Activated T-cell treated with anti-CD3 and anti-CD28 coated beads for 1 hour (primary cell): ENCODE measurements around the gene RAMACL.
"Not testable (repeated sequence)": the region's sequence is repeated elsewhere in the genome, so short reads cannot be mapped to it uniquely, and the experiment has no call there.

ENCODE experiments used
- DNase-seq: peaks from one replicate; pipeline ENCODE4 v3.0.0-alpha.2; 2020; ENCODE audit warnings: low read depth

RAMACL gene

DNA sequence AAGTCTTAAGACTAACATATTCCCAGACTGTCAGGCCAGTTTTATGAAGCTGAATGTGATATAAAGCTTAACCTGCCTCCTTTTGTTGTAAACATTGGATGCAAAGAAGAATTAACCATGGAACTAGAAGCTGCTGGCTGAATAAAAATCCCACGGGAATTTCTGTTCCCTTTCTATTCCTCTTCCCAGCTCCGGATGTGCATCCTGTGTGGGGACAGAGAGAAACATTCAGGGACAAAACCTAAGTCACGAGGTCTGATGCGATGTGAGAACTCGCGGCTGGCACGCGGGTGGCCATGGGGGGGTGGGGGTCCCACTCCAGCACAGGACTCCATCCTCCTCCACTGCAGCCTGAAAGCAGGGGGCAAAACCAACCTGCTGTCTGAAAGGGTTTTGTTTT is 32.2 kb downstream of the RAMACL start:
- DNase-seq, result no peak

DNA sequence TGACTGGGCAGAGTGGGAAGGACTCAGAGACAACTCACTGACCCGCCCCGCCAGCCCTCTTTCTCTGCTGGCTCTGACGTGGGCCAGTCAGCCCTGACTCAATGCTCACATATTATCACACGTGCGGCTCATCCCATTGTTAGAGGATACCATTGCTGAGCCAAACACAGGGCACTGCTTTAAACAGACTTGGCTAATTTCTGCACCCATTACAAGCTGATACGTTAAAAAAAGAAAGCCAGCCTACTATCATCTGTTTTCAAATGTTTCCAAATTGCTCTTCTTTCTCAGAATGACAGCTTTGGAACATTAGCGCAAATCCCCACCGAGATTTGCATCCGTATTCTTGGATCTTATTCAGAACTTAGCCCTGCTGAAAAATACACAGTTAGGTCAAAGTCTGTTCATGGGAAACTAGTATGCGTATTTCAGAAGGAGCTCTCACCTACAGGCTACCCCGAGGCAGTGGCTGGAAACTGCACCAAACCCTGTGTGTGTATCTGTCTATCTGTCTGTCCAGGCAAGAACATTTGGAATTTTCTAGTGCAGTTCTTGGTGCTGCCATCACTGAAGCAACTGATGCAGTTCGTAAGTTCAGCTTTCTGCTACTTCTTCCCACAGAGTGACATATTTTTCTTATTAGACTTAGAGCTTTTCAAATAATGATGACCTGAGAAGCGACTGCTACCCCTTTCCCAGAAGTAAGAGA is 32.8 kb downstream of the RAMACL start:
- DNase-seq, result no peak

DNA sequence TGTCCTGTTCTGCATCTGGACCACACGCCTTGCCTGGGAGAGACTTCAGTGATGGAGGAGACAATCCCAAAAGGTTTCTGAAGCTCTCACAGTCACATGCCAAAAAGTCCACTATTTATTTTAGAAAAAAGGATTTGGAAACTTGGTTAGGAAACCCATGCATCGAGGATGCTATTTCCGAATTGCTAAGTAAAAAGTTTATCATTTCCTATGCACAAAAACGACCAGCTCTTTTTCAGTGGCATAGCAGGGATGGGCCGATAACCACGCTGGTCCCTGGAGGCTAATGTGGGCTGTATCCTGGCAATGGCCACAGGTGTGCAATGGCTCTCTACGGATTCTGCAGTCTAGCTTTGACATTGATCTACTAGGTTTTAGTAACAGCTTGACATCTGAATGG is 33.9 kb downstream of the RAMACL start:
- DNase-seq, result no peak

DNA sequence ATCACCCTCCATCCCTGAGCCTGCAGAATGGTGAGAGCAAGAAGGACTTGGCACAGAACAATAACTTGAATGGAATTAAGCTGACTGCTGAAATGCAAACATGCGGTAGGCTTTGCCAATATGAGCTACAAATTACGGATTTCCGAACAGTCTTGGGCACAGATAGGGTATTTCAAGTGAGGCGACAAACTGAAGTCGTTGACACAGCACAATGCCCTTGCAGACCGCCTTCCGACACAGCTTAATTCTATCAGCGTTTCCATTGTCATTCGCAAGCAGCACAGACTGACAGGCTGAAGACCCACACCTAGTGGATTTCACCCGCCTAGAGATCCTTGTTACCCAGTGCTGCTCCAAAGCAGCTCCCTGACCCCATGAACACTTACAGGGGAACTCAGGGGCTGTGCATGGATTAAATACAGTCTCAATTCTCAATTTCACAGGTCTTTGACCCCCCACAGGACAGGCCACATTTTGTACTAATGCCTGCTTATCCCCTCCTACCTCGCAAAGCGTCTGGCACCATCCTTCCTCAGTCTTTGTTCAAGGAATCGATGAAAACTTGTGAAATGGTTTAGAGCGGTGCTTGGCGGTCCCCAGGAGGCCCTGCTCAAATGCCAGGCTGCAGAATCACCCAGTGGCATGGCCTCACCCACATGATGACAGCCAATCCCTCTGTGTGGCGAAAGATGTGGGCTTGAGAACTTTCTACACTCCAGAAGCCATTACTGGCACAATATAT is 34.6 kb downstream of the RAMACL start:
- no peak for DNase-seq

DNA sequence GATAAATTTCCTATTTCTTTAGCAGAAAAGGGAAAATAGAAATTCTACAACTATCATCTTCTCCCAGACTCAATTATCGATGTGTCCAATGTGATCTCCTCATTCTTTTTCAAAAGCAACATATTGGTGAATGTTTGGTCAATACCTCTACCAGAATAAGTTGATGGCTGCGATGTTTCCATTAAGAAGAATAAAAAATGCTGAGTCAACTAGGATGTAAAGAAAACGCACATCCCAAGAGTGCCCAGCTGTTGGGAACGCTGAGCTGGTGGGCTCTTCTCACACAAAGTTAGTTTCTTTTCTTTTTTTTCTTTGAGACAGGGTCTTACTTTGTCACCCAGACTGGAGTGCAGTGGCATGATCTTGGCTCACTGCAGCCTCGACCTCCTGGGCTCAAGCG is 39.8 kb downstream of the RAMACL start:
- DNase-seq, result no peak

DNA sequence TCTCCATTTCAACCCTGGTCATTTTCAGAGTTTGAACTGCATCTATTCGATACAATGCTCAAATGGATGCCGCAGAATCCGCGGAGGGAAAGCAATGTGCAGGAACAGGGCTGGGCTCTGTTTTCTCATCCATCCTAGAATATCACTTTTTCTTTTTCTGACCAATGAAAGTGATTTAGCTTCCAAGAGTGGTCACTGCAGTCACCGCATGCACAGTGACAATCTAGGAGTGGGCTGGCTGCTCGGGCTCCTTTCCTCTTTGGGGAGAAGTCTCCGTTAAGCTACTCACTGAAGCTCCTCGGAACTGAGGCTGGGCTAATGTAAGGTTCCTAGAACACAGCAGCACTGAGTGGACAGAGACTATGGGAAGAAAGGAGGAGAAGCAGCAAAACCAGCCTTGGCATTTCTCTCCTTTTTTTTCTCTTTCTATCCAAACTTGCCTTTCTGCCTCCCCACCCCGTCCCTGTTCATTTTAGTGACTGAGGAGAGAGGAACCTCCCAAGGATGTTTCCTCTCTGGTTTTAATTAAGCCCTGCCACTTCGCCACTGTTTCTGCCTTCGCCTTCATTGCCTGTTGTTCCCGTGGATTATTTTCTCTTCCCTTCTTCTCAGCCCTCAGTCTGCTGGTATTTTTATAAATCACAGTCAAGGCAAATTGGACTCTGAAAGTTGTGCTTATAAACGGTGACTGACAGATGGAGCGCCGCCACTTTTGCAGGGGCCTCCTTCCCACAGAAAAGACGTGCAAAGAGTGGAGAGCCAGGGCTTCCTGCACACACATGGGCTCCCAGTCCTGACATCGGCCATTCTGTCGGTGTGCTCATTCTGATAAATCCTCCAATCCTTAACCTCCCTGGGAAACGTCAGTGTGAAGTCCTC is 41.1 kb downstream of the RAMACL start:
- DNase-seq, result no peak

DNA sequence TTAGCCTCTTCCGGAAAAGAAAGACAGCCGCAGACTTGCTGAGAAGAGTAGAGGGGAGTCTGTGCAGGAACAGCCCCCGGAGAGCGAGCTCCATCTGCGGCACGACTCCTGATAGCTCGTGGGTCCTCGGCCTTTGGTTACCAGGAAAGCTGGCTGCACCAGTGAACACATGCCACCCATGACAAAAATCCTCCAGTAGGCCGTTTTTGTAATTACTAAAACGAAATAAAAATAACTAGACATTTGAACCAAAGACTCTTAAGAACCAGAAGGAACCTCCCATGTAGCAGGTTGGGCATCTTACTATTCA is 42.2 kb downstream of the RAMACL start:
- DNase-seq, result no peak

DNA sequence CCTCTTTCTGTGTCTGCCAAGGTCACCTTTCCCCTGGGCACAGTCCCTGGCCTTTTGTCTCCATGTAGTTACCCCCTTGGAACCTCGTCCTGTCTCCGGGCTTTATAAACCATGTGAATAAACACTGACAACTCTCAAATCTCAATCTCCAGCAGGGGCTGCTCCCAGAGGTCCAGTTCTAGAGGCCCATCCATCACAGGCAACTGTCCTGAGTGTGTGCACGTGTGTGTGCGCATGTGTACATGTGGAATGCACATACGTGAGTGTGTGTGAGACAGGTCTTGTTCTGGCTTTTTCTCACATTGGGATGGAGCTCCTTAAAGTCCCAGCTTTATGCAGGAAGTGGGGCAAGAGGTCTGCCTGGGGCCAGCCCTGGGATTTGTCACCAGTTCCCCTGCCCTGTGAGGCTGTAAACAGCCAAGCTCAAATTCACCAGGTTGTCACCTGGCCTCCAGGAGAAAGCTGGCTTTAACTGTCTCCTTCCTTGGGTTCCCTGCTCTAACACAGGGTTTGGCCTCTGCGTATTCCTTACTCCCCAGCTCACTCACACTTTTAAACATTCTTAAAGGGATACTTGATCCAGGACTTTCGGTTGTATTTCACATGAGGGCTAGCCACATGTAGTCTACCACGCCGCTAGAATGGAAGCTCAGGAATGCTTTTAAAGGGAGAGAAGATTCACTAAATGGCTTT is 42.7 kb downstream of the RAMACL start:
- DNase-seq, result no peak

DNA sequence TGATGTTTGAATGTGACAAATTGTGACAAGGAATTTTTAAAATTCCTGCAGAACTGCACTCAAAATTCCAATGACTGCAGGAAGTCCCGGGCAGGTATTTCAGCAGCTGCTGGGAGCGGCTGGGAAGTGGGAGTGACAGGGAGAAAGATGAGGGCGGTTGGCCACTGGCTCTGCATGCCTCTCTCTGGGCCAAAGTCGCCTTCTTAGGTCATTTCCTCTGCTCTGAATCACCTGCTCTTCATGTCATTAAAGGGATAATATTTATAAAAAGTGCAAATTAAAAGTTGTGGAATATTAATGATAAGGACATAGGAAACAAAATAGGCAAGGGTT is 43.9 kb downstream of the RAMACL start:
- DNase-seq, result no peak

DNA sequence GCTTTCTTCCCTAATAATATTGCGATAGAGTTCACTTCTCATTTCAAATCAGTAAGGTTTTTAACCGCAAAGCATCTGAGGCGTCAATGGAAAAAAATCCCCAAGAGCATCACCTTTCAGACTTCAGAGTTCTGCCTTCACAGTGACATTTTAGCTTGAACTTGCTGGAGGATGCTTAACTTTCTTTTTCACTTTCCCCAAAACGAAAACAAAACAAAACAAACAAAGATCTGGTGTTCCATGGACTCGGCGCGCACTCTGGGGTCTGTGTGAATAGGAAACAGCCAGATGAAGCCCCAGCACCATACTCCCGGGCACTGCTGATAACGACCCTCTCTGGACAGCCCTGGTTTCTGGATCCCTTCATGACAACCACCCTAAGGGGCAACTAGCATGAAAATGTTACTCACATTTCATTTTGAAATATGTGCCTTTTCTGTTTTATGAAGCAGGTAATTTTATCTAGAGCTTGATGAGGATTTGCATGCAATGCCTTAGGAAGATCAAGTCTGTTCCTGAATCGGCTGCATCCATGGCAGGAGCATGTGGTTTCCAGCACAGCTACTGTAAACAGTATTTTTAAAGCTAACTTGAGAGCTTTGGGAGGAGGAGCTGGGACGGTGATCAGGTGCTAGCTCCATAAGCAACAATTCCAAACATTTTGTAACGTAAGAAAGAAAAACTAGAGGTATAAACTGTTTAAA is 44.5 kb downstream of the RAMACL start:
- no peak for DNase-seq

DNA sequence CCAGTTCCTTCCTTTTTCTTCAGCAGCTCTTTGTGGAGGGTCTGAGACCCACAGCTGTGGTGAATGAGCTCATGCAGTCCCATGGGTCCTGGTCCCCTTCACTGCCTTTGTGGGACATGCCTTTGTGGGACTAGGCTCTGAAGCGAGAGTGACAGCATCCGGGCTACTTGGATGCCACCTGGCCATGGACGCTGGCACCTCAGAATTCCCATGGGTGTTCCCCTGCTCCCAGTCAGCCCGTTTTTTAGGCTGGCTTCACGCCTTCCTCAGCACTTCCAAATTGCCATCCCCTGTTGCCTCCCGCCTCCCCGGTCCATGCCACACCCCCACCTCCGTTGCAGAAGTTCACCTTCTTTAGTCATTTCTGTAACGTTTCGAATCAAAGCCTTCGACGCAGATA is 45.1 kb downstream of the RAMACL start:
- DNase-seq, result no peak

DNA sequence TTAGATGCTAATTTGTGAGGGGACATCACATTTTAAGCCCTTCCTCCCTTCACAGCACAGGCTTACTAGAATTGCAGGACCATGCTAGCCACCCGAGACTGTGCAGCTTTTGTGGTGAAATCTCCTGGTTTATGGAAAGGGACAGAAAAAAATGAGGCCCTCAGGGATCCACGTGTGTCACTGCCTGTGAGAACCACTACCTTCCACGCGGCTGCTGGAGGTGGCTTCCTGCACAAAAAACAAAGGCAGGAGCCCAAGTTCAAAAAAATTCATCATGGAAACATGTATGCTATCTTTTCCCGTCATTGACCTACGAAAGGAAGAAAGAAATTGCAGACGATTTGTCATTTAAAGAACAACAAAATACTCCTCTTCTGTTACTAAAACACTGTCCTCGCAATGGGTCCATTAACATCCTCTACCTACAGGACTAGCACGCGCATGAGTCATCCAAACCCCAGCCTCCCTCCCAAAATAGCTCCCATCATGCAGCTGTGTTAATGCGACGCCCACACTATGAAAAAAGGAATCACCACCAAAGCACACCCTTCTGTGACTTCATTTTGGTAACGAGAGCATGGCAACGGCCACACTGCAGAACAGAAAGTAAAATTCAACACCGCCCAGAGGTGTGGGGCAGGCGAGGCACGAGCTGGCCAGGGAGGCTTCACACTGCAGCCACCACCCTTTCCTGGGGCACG is 45.7 kb downstream of the RAMACL start:
- peak; percentile 42 for DNase-seq

DNA sequence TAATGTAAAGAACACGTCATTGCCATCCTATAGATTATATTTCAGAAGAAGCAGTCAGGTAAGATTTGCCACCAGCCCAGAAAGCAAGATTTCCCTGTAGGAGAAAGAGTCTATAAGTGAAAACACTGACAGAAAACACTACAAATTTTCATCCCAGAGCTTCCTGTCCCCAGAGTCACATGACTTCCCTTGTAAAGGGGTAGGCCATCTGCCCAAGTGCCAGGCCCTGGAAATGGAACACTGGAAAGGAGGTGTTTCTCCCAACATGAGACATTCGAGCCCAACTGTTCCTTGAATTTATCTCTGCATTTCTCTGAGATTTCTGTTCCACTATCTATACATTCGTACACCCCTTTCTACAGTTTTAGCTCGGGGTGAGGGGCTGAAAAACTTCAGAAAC is 46.9 kb downstream of the RAMACL start:
- no peak for DNase-seq

DNA sequence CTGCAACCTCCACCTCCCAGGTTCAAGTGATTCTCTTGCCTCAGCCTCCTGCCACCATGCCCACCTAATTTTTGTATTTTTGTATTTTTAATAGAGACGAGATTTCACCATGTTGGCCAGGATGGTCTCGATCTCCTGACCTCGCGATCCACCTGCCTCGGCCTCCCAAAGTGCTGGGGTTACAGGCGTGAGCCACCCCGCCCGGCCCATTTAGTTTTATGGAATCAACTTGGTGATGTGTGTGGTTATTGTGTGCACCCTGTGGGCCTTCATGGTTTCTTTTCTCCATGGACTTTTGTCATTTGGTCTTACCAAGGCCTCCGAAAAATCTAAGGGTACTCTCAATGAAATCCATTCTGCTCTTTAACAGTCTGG is 47.5 kb downstream of the RAMACL start:
- DNase-seq, result not testable (repeated sequence)

DNA sequence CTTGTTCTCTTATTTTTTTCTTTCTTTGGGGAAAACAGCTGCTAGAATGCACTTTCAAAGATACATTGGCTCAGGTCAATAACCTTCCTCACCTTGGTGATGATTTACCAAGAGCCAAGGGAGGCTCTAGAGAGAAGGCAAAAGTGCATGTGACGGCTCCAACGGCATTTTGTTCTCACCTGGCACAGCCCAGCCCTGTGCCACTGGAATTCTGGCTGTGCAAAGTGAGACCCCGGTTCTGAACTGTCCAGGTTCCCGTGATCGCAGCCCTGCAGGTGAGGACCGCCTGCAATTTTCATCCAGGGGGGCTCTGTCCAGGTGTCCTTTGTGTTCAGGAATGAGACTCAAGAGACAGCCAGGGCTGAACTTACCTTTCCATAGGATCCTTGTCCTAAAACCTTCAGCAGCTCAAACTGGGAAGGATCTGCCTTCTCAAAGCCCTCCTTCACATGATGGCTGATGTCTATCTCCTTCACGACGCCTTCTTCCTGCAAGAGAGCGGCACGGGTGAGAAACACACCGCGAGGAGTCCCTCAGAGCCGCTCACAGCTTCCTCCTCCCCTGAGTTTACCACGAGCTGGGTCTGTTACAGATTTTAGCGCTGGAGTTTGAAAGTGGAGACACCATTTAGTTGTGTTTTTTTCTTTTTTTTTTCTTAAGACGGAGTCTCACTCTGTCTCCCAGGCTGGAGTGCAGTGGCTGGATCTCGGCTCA is 48.0 kb downstream of the RAMACL start:
- DNase-seq, result no peak

DNA sequence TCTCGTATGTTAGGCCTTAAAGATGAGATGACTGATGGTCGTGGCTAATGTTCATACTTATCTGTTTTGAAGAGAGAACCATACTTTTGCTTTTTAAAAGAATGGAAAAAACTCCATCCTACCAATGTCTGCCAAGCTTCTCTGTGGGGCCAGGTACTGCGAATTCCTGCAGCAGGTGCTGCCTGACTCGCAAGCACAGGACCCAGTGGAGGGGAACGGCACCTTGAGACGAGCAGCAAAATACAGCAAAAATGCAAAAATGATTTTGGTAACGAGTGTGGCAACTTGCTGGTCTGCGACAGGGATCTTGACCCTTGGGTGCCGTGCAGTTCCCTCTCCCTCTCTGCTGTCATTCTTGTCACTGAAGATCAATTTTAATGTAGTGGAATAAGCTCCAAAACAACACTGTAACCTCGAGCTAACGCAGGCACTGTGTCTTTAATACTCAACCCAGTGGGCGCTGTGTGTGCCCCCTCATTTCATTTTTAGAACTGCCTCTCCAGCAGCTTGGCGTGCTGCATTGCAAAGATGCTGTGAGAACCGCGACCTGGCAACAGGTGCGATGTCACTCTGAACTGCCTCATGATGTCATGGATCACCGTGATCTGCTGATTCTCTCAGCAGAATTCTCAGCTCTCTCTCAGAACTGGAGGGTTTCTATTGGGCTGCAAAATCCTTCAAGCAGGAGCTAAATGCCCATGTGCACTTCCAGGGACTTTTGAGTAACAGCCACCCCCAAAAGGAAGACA is 51.6 kb downstream of the RAMACL start:
- no peak for DNase-seq

DNA sequence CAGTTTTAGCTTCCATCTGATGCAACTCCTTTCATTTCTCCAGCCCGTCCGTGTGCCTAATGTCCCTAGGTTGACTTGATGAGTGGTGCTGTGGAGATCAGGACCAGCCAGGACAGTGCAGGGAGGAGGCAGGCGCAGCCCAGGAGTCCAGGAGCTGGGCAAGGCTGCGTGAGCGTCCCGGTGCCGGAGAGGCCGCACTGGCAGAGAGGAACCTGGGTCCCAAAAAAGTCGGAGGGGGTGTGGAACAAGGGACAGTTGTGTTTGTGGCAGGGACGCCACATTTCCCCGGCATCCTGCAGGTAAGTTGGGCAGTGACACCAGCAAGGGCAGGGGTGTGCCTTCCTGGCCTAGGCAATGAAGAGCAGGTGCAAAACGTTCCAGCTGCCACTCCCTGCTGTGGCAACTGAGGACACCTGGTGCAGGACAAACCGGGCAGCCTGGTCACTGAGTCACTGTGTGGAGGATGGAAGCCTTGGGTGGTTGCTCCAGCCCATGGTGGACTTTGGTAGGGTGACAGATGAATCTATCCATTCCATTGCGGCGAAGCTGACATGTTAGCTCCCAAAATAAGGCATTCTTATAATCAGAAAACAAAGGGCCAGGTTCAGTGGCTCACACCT is 53.2 kb downstream of the RAMACL start:
- DNase-seq, result no peak
